Measurements from ENCODE around the gene SYNE1.

Gene SYNE1

DNA sequence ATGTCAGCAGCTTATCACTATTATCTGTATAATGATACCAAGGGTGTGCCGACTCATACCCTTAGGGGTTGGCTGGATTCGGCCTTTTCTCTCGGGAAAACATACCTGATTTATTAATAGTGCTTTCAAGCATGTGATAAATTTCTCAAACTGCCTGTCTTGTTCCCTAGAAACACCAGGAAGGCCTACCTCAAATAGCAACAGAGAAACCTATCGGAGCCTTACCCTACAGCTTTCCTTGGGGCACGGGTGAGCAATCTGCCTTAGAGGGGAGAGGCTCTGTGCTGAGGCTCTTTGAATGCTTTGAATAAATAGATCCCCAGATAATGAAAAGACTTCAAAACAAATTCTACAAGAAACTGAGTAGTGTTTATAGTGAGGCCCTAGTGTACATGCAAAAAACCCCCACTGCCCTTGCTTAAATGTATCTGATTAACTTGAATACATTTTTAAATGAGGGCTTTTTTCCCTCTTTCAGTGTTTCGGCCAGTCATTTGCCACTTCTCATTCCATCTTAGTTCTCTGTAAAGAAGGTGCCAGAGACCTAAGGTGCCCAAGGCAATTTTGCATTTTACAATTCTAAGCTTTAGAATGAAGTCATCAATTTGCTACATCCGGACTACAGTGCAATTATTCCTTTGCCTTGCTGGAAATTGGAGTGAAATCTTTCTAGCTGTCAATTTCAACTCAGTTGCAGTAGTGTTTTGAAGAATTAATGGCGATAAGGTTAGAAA lies 509.6 kb downstream of the SYNE1 start:
- peaks cover 14 to 52% (median 37%) of the 10 kb centered on the region in 11 experiments for H3K36me3 ChIP-seq
- no peak overlapping the region for H3K27ac ChIP-seq

DNA sequence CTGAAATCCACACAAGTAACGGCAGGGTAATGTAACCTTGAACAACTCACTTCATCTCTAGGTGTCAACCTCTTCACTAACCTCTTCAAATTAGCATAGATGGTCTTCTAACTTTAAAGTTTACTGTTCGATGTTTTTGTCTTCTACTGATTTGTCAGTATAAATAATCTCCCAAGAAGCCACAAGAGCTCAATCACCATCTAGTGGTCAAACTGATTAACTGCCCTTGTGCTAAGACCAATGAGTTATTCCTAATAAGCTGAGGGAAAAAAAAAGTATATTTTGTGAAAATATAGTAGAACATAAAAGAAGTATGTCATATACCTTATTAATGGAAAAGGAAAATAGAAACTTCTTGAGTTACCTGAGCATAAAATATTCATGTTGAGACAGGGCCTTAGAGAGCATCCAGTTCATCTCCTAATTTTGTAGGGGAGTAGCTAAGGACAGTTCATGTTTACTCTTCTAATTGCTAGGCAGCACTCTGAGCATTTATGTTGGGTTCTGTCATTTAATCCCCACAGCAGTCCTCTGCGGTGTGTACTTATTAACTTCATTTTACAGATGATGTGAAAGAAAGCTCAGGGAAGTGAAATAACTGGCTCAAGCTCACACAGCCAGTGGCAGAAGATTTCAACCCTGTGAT lies 512.6 kb downstream of the SYNE1 start:
- Histone ChIP-seq H3K4me3 (no peak overlapping the region), H3K4me1 (no peaks in the 10 kb centered on the region), H3K36me3 (peaks cover 10 to 53% (median 32%) of the 10 kb centered on the region in 11 experiments; a peak in 19 of 22 replicates), H3K27me3 (no peaks in the 10 kb centered on the region), H3K4me2 (no peak overlapping the region), H3K27ac (no peak overlapping the region), H4K20me1 (no peaks in the 10 kb centered on the region), H3K9ac (no peak overlapping the region), H3K9me3 (replicated peaks in 1 of 11) (no peaks in the 10 kb centered on the region)
- no peak for TF ChIP-seq Cebpa-rat (IDR thresholded peaks at IDR 0.05)

More for the DNA sequence above, 509.6 kb downstream of the SYNE1 start:
- H3K4me2 ChIP-seq, result no peak overlapping the region
- no peak for TF ChIP-seq Cebpa-rat (IDR thresholded peaks at IDR 0.05)
- H4K20me1 ChIP-seq, result no peaks in the 10 kb centered on the region
- no peaks in the 10 kb centered on the region; a peak in 1 of 22 replicates for H3K9me3 ChIP-seq (replicated peaks in 1 of 11)
- H3K9ac ChIP-seq, result no peak overlapping the region
- H3K4me1 ChIP-seq, result no peaks in the 10 kb centered on the region
- no peak overlapping the region for H3K4me3 ChIP-seq
- H3K27me3 ChIP-seq, result no peaks in the 10 kb centered on the region

DNA sequence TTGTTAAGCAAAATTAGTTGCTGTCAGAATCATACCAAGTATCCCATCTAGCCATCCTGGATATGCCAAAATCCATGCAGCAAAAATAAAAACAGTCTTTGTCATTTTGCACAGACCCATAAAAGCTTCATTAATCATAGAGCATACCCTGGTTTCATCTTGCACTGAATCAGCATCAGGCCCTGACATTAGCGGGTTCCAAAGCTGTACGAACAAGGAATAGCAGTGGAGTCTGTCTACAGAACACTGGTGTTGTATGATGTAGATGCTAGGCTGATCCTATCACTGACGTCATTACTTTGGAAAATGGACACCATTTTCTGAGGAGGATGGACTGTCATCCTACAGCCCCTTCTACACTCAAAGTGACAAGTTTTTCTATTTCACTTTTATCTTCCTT lies 514.1 kb downstream of the SYNE1 start:
- no peak overlapping the region for H3K9ac ChIP-seq
- H3K4me2 ChIP-seq, result no peak overlapping the region
- no peak for TF ChIP-seq Cebpa-rat (IDR thresholded peaks at IDR 0.05)
- H3K9me3 ChIP-seq (replicated peaks in 1 of 11), result no peaks in the 10 kb centered on the region
- H3K36me3 ChIP-seq, result peaks cover 6 to 39% (median 22%) of the 10 kb centered on the region in 11 experiments; a peak in 18 of 22 replicates
- no peak overlapping the region for H3K4me3 ChIP-seq
- no peak overlapping the region for H3K27ac ChIP-seq
- no peaks in the 10 kb centered on the region for H3K27me3 ChIP-seq
- no peaks in the 10 kb centered on the region for H3K4me1 ChIP-seq
- no peaks in the 10 kb centered on the region for H4K20me1 ChIP-seq

DNA sequence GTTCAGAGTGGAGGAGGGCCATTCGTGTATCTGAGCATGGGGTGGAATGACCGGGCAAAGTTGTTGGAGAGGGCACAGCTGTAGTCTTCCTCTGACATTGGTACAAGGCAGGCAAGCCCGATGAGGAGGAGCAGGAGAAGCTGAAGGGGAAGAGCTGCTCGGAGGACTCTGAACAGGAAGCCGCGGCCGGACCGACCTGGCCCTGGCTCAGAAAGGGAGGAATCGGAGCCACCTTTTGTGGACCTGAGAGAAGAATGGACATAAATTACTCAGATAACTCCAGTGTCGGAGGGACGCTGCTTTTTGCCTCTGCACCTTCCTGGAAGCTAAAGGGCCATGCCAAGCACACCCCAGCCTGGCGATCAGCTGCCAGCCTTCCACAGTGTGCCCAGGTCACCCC lies 514.7 kb downstream of the SYNE1 start:
- no peaks in the 10 kb centered on the region for H3K27me3 ChIP-seq
- H3K27ac ChIP-seq, result no peak overlapping the region
- no peak overlapping the region for H3K4me2 ChIP-seq
- no peak overlapping the region for H3K9ac ChIP-seq
- H3K4me1 ChIP-seq, result no peaks in the 10 kb centered on the region
- no peak for TF ChIP-seq Cebpa-rat (IDR thresholded peaks at IDR 0.05)
- no peaks in the 10 kb centered on the region for H3K9me3 ChIP-seq (replicated peaks in 1 of 11)
- H4K20me1 ChIP-seq, result no peaks in the 10 kb centered on the region
- no peak overlapping the region for H3K4me3 ChIP-seq
- H3K36me3 ChIP-seq, result peaks cover 6 to 34% (median 22%) of the 10 kb centered on the region in 11 experiments; a peak in 18 of 22 replicates

DNA sequence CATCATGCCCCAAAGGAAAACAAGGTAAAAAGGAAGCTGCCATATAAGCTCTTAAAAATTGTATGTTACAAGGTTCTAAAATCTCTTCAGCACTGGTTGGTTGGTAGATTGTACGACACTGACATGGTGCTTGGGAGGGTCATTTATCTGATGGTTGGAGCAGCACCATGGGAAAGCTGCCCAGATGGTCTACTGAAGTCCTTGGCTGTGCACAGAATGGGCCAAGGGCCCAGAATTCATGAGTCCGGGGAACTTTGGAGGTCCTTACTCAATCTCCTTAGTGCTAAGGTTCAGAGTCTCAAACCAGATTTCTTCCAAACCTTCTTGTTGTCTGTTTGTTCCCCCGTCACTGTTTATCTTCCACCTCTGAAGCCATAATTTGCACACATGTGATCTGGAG lies 515.3 kb downstream of the SYNE1 start:
- no peak overlapping the region for H3K4me2 ChIP-seq
- no peaks in the 10 kb centered on the region for H3K9me3 ChIP-seq (replicated peaks in 1 of 11)
- no peaks in the 10 kb centered on the region for H4K20me1 ChIP-seq
- no peaks in the 10 kb centered on the region for H3K27me3 ChIP-seq
- no peak overlapping the region for H3K27ac ChIP-seq
- H3K36me3 ChIP-seq, result peaks cover 6 to 33% (median 22%) of the 10 kb centered on the region in 11 experiments; a peak in 18 of 22 replicates
- H3K4me1 ChIP-seq, result no peaks in the 10 kb centered on the region
- no peak overlapping the region for H3K9ac ChIP-seq
- TF ChIP-seq Cebpa-rat (IDR thresholded peaks at IDR 0.05), result no peak
- H3K4me3 ChIP-seq, result no peak overlapping the region

DNA sequence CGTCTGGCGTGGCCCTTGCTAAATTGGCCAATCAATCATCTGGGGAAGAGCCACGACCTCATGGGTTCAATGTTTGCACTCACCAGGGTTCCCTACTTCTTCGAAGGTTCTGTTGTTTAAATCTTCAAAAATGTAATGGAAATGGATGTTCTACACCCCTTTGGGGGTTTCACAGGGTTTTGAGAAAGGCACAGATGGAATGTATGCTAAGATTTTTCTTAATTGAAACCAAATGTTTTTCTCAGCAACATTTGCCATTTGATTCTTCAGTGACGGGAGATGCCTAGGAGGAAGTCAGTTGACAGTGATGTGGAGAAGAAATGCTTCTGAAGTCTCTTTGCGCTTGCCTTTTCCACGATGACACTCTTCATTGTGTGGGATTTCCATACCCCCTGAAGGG lies 517.3 kb downstream of the SYNE1 start:
- Histone ChIP-seq H3K9me3 (replicated peaks in 1 of 11) (no peaks in the 10 kb centered on the region), H3K27me3 (no peaks in the 10 kb centered on the region), H3K4me1 (no peaks in the 10 kb centered on the region), H3K36me3 (peaks cover 6 to 33% (median 22%) of the 10 kb centered on the region in 11 experiments; a peak in 18 of 22 replicates), H3K9ac (no peak overlapping the region), H4K20me1 (no peaks in the 10 kb centered on the region), H3K27ac (no peak overlapping the region), H3K4me3 (no peak overlapping the region), H3K4me2 (no peak overlapping the region)
- no peak for TF ChIP-seq Cebpa-rat (IDR thresholded peaks at IDR 0.05)

DNA sequence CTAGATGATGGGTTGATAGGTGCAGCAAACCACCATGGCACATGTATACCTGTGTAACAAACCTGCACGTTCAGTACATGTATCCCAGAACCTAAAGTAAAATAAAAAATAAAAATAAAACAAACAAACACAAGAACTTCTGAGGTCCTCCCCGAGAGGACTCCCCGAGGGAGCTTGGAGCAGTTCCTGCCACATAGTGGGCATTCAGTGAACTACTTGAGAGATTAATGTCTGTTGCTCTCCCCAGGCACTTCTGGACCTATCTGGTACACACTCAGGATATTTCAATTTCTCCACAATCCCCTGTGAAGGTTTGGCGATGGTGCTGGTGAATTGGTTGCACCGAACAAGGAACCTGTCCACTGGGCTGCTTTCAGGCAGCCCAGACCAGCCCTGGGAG lies 518.5 kb downstream of the SYNE1 start:
- Histone ChIP-seq H3K9me3 (replicated peaks in 1 of 11) (no peaks in the 10 kb centered on the region), H3K4me2 (no peak overlapping the region), H3K9ac (no peak overlapping the region), H3K36me3 (peaks cover 6 to 33% (median 22%) of the 10 kb centered on the region in 11 experiments; a peak in 18 of 22 replicates), H3K27me3 (no peaks in the 10 kb centered on the region), H4K20me1 (no peaks in the 10 kb centered on the region), H3K4me3 (no peak overlapping the region), H3K4me1 (no peaks in the 10 kb centered on the region), H3K27ac (no peak overlapping the region)
- TF ChIP-seq Cebpa-rat (IDR thresholded peaks at IDR 0.05), result no peak

DNA sequence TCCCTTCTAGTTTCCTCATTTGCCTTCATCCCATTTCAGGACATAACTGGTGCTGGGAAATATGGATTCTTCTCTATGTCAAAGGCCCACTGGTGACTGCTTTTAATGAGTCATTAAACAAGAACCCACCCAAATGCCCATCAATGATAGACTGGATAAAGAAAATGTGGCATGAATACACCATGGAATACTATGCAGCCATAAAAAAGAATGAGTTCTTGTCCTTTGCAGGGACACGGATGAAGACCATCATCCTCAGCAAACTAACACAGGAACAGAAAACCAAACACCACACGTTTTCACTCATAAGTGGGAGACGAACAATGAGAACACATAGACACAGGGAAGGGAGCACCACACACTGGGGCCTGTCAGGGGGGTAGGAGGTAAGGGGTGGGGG lies 518.9 kb downstream of the SYNE1 start:
- Histone ChIP-seq H3K27me3 (no peaks in the 10 kb centered on the region), H4K20me1 (no peaks in the 10 kb centered on the region), H3K36me3 (peaks cover 6 to 33% (median 22%) of the 10 kb centered on the region in 11 experiments; a peak in 18 of 22 replicates), H3K27ac (no peak overlapping the region), H3K4me1 (no peaks in the 10 kb centered on the region), H3K4me3 (no peak overlapping the region), H3K9me3 (replicated peaks in 1 of 11) (no peaks in the 10 kb centered on the region), H3K4me2 (no peak overlapping the region), H3K9ac (no peak overlapping the region)
- no peak for TF ChIP-seq Cebpa-rat (IDR thresholded peaks at IDR 0.05)

DNA sequence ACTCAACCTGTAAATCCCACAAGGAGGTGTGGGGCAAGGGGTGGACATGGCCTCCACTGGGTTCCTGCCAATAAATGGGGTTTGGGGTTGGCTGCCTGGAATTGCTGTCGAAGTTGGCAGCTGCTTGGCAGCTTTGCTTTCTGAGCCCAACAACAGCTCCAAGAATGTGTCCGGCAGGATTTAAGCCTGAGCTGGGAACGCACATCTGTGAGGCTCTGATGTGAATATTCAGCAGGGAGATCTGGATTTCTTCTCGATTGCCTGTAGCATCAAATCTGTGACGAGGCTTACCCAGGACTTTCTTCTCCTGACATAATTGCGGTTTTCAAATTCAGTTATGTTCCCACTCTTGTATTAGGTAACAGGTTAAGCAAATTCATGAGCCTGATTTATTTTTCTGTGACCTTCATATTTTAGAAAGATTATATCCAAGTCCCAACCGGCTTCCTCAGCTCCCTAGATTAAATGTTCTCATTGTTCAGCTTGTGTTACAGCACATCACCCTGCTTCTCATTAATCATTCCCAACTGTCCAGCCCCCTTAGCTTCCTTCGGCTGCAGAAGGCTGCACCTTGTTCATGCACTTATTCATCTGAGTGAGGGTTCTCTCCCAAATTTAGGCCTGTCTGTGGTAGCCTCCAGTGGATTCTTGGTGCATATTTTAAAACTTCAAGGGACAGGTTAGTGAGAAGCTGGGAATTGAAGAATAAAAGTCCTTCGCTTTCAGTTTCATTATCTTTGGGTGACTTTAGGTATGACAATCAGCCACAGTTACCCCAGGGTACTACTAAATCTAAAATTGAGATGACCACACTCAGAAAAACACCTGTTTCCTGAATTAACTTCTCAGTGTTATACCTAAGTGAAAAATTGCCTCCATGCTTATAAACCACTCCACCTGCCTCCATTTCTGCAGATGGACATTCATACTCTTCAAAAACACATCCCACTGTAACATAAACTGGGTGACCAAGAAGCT lies 519.7 kb downstream of the SYNE1 start:
- H3K4me2 ChIP-seq, result no peak overlapping the region
- H3K4me1 ChIP-seq, result peaks cover 0 to 5% (median 0%) of the 10 kb centered on the region in 10 experiments; a peak in 4 of 20 replicates
- no peak overlapping the region for H3K4me3 ChIP-seq
- H3K27ac ChIP-seq, result no peak overlapping the region
- H3K9ac ChIP-seq, result no peak overlapping the region
- H3K27me3 ChIP-seq, result no peaks in the 10 kb centered on the region
- H4K20me1 ChIP-seq, result no peaks in the 10 kb centered on the region
- H3K36me3 ChIP-seq, result peaks cover 6 to 30% (median 17%) of the 10 kb centered on the region in 11 experiments; a peak in 18 of 22 replicates
- no peak for TF ChIP-seq Cebpa-rat (IDR thresholded peaks at IDR 0.05)
- H3K9me3 ChIP-seq (replicated peaks in 1 of 11), result no peaks in the 10 kb centered on the region

Measured in BLaER1 treated with 17β-estradiol and CSF1 and Interleukin-3, amounts not matched to agents 10 nM and 100 nM (cell line).